SK-N-SH treated with all-trans-retinoic acid at 6 μM for 48 hours (cell line): Measurements from ENCODE around the gene DPM3.

ENCODE experiments used
- ATAC-seq: fragments of 200-7000 bp; cut with Tn5 transposase; 3 replicates; pipeline ENCODE4 v1.9.1; 2020; ENCODE audit warnings: mild to moderate bottlenecking, moderate library complexity
- ARNTL ChIP-seq: fragments of 450-650 bp; formaldehyde crosslinking; IDR thresholded peaks from 2 replicates; pipeline ENCODE4 v1.5.0; 2020; ENCODE audit warnings: low read depth, mild to moderate bottlenecking, moderate library complexity, borderline replicate concordance
- CREB5 ChIP-seq: fragments of 250-450 bp; sonication (Bioruptor Pico); IDR thresholded peaks from 2 replicates; pipeline ENCODE4 v1.5.1; 2020; ENCODE audit warnings: low read depth, mild to moderate bottlenecking, moderate library complexity
- CSDC2 ChIP-seq: fragments of 250-450 bp; sonication (Bioruptor Pico); IDR thresholded peaks from 2 replicates; pipeline ENCODE4 v1.5.0; 2020; ENCODE audit warnings: mild to moderate bottlenecking, moderate library complexity
- CSRNP3 ChIP-seq: fragments of 250-450 bp; sonication (Bioruptor Pico); IDR thresholded peaks from 2 replicates; pipeline ENCODE4 v1.5.1; 2021; ENCODE audit warnings: mild to moderate bottlenecking, moderate library complexity
- GLIS3 ChIP-seq: fragments of 250-450 bp; sonication (Bioruptor Pico); IDR thresholded peaks from 2 replicates; pipeline ENCODE4 v1.5.0; 2020; ENCODE audit warnings: mild to moderate bottlenecking, moderate library complexity
- ISL1 ChIP-seq: fragments of 250-450 bp; sonication (Bioruptor Pico); IDR thresholded peaks from 2 replicates; pipeline ENCODE4 v2.1.2; 2022; ENCODE audit warnings: mild to moderate bottlenecking, moderate library complexity
- OSR1 ChIP-seq: fragments of 250-450 bp; sonication (Bioruptor Pico); IDR thresholded peaks from 2 replicates; pipeline ENCODE4 v1.8.0; 2022; ENCODE audit warnings: moderate library complexity, mild to moderate bottlenecking, inconsistent platforms
- PATZ1 ChIP-seq: fragments of 250-450 bp; sonication (Bioruptor Pico); IDR thresholded peaks from 2 replicates; pipeline ENCODE4 v1.8.0; 2020; ENCODE audit warnings: mild to moderate bottlenecking, moderate library complexity, borderline replicate concordance
- PPARA ChIP-seq: fragments of 250-450 bp; sonication (Bioruptor Pico); IDR thresholded peaks from 2 replicates; pipeline ENCODE4 v1.5.0; 2020; ENCODE audit warnings: mild to moderate bottlenecking, borderline replicate concordance
- RARB ChIP-seq: fragments of 250-450 bp; sonication (Bioruptor Pico); IDR thresholded peaks from 2 replicates; pipeline ENCODE4 v1.8.0; 2021; ENCODE audit warnings: mild to moderate bottlenecking, moderate library complexity
- SNAI2 ChIP-seq: fragments of 250-450 bp; sonication (Bioruptor Pico); IDR thresholded peaks from 2 replicates; pipeline ENCODE4 v1.5.0; 2020; ENCODE audit warnings: mild to moderate bottlenecking, moderate library complexity
- TCF4 ChIP-seq: fragments of 250-450 bp; sonication (Bioruptor Pico); IDR thresholded peaks from 2 replicates; pipeline ENCODE4 v1.8.0; 2021; ENCODE audit warnings: mild to moderate bottlenecking, moderate library complexity, borderline replicate concordance
- TOX ChIP-seq: fragments of 250-450 bp; sonication (Bioruptor Pico); IDR thresholded peaks from 2 replicates; pipeline ENCODE4 v1.8.0; 2021; ENCODE audit warnings: mild to moderate bottlenecking, moderate library complexity, borderline replicate concordance
- TSHZ2 ChIP-seq: fragments of 250-450 bp; sonication (Bioruptor Pico); IDR thresholded peaks from 2 replicates; pipeline ENCODE4 v1.5.0; 2020; ENCODE audit warnings: mild to moderate bottlenecking, moderate library complexity
- ZFP3 ChIP-seq: fragments of 250-450 bp; sonication (Bioruptor Pico); IDR thresholded peaks from 2 replicates; pipeline ENCODE4 v1.5.0; 2020; ENCODE audit warnings: mild to moderate bottlenecking, moderate library complexity
- ZFP30 ChIP-seq: fragments of 450-650 bp; formaldehyde crosslinking; IDR thresholded peaks from 2 replicates; pipeline ENCODE4 v1.5.0; 2022; ENCODE audit warnings: mild to moderate bottlenecking, moderate library complexity
- ZNF565 ChIP-seq: fragments of 450-650 bp; formaldehyde crosslinking; conservative IDR thresholded peaks from 2 replicates; pipeline ENCODE4 v1.5.0; 2020; ENCODE audit warnings: low read depth, mild to moderate bottlenecking, moderate library complexity
- ZNF70 ChIP-seq: fragments of 450-650 bp; formaldehyde crosslinking; IDR thresholded peaks from 2 replicates; pipeline ENCODE4 v1.5.0; 2020; ENCODE audit warnings: mild to moderate bottlenecking, moderate library complexity
- ZNF8 ChIP-seq: fragments of 450-650 bp; formaldehyde crosslinking; IDR thresholded peaks from 2 replicates; pipeline ENCODE4 v1.5.0; 2020; ENCODE audit warnings: mild to moderate bottlenecking, moderate library complexity
- TF ChIP-seq, protein P1 (sequence below): fragments of 250-450 bp; sonication (Bioruptor Pico); IDR thresholded peaks from 2 replicates; pipeline ENCODE4 v1.8.0; 2021; ENCODE audit warnings: low read depth, mild to moderate bottlenecking, moderate library complexity, borderline replicate concordance

Gene DPM3

GRCh38 chr1:155125946-155126555, 14.3 kb downstream of the DPM3 start (continued):
- TF ChIP-seq TSHZ2 (CRISPR knock-in tag) (no peak), CSRNP3 (CRISPR knock-in tag) (no peak), TCF4 (CRISPR knock-in tag) (no peak), ZNF8 (CRISPR knock-in tag) (no peak), ZNF565 (no peak)

DNA sequence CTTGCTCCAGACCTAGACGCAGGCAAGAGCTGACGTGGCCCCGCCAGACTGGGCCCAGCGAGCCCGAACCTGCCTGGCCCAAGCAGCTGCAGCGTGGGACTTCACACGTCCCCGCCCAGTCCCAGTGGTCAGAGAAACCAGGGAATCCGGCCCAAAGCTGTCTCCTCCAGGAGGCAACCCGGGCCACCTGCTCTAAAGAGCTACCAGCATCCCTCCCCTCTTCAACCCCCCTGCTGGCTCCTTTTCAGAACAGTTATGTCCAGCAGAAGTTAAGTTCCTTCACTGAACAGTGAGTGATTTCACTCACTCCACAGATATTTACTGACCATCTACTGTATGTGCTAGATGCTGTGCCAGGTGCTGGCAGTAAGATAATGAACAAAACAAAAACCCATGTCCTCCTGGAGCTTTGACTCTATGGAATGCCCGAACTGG, 14.8 kb downstream of the DPM3 start:
- TF ChIP-seq, protein P1, sequence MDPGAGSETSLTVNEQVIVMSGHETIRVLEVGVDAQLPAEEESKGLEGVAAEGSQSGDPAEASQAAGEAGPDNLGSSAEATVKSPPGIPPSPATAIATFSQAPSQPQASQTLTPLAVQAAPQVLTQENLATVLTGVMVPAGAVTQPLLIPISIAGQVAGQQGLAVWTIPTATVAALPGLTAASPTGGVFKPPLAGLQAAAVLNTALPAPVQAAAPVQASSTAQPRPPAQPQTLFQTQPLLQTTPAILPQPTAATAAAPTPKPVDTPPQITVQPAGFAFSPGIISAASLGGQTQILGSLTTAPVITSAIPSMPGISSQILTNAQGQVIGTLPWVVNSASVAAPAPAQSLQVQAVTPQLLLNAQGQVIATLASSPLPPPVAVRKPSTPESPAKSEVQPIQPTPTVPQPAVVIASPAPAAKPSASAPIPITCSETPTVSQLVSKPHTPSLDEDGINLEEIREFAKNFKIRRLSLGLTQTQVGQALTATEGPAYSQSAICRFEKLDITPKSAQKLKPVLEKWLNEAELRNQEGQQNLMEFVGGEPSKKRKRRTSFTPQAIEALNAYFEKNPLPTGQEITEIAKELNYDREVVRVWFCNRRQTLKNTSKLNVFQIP = no peak
- TF ChIP-seq CREB5 (CRISPR knock-in tag) = no peak
- no peak for TF ChIP-seq SNAI2 (CRISPR knock-in tag)
- TF ChIP-seq CSDC2 (CRISPR knock-in tag) = no peak
- TF ChIP-seq TSHZ2 (CRISPR knock-in tag) = no peak
- no peak for TF ChIP-seq ZFP3 (CRISPR knock-in tag)
- no peak for TF ChIP-seq ZNF565
- no peak for TF ChIP-seq ZNF70 (CRISPR knock-in tag)
- TF ChIP-seq RARB (CRISPR knock-in tag) = no peak
- TF ChIP-seq TOX (CRISPR knock-in tag) = no peak
- no peak for TF ChIP-seq TCF4 (CRISPR knock-in tag)
- TF ChIP-seq OSR1 (CRISPR knock-in tag) = no peak
- TF ChIP-seq ISL1 (CRISPR knock-in tag) = no peak
- no peak for TF ChIP-seq PPARA (CRISPR knock-in tag)
- no peak for TF ChIP-seq ZNF8 (CRISPR knock-in tag)
- TF ChIP-seq GLIS3 = no peak
- no peak for TF ChIP-seq PATZ1 (CRISPR knock-in tag)
- TF ChIP-seq ARNTL = no peak
- TF ChIP-seq ZFP30 = no peak
- no peak for ATAC-seq
